Measurements from ENCODE around the gene SCIMP. TPM values are rescaled to one million over a fixed set of nuclear protein-coding genes. Genes with fewer than 3 reads are reported as not detected.
"Not testable (repeated sequence)": the region's sequence is repeated elsewhere in the genome, so short reads cannot be mapped to it uniquely, and the experiment has no call there.

Gene SCIMP
- total RNA-seq, 1 experiment from 2014 or later = 0.67 TPM

GRCh38 chr17:5191541-5192417 lies 42.9 kb downstream of the SCIMP start, which contains the start of gene ZNF594:
Gene ZNF594 (minus strand): TSS chr17:5191868. CDS start chr17:5184256, 7,612 bp downstream.
- peak within 1 kb of the TSS; percentile 83; the same call in 1 of the 2 replicates for H2AFZ ChIP-seq (ENCODE audit: low read length)
- H3K36me3 ChIP-seq (ENCODE audit: insufficient read depth, low read length) = peaks cover 33% of the 10 kb centered on the region
- peak within 1 kb of the TSS; percentile 95 for H3K4me3 ChIP-seq (ENCODE audit: low read length)

DNA sequence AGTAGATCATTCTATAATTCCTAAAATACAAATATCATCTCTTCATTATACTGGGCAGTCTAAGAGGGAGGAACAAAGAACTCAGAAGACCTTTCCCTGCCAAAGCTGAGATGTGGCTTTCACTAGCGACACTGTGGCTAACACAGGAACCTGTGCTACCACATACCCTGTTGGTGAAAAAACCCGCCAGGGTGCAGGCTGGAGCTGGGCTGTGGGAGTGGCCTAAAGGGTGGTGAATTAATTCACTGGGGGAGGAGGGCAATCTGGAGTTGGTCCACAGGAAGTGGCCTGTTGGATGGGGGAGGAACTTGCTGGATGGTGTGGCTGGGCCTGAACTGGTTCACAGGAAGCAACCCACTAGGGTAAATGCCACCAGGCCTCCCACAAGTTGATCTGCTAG lies 50.4 kb downstream of the SCIMP start:
- Histone ChIP-seq H3K27me3 (ENCODE audit: low read length) (no peaks in the 10 kb centered on the region), H3K4me1 (ENCODE audit: low read length) (no peaks in the 10 kb centered on the region), H3K9me3 (ENCODE audit: low read length) (peaks cover 58% of the 10 kb centered on the region), H3K9ac (ENCODE audit: low read length) (no peak overlapping the region), H4K20me1 (ENCODE audit: insufficient read depth, low read depth, low read length) (no peaks in the 10 kb centered on the region), H2AFZ (ENCODE audit: low read length) (no peak overlapping the region), H3K9me2 (replicated peaks; ENCODE audit: insufficient read depth, low read length) (no peaks in the 10 kb centered on the region), H3K4me3 (ENCODE audit: low read length) (no peak overlapping the region), H3K36me3 (ENCODE audit: insufficient read depth, low read length) (peaks cover 37% of the 10 kb centered on the region), H3K79me2 (ENCODE audit: low read length) (0 out of 2 replicates have a peak, but pooled peaks cover under 1% of the 10 kb centered on the region), H3K4me2 (ENCODE audit: low read depth, low read length, poor library complexity, severe bottlenecking) (no peak overlapping the region), H3K27ac (ENCODE audit: low read length) (no peak overlapping the region)
- DNase-seq = no peak

More at GRCh38 chr17:5191541-5192417, 42.9 kb downstream of the SCIMP start, which contains the start of gene ZNF594:
- H3K27ac ChIP-seq (ENCODE audit: low read length) = peak within 1 kb of the TSS; percentile 40; the same call in 1 of the 2 replicates
- peaks cover 13% of the 10 kb centered on the region for H3K4me1 ChIP-seq (ENCODE audit: low read length)
- H3K4me2 ChIP-seq (ENCODE audit: low read depth, low read length, poor library complexity, severe bottlenecking) = peak within 1 kb of the TSS; percentile 92
- H3K79me2 ChIP-seq (ENCODE audit: low read length) = peaks cover 17% of the 10 kb centered on the region
- H3K9me2 ChIP-seq (replicated peaks; ENCODE audit: insufficient read depth, low read length) = no peaks in the 10 kb centered on the region
- peaks cover 12% of the 10 kb centered on the region for H3K9me3 ChIP-seq (ENCODE audit: low read length)
- peak; percentile 99 for DNase-seq
- no peaks in the 10 kb centered on the region for H3K27me3 ChIP-seq (ENCODE audit: low read length)
- H3K9ac ChIP-seq (ENCODE audit: low read length) = peak within 1 kb of the TSS; percentile 77
- H4K20me1 ChIP-seq (ENCODE audit: insufficient read depth, low read depth, low read length) = no peaks in the 10 kb centered on the region

DNA sequence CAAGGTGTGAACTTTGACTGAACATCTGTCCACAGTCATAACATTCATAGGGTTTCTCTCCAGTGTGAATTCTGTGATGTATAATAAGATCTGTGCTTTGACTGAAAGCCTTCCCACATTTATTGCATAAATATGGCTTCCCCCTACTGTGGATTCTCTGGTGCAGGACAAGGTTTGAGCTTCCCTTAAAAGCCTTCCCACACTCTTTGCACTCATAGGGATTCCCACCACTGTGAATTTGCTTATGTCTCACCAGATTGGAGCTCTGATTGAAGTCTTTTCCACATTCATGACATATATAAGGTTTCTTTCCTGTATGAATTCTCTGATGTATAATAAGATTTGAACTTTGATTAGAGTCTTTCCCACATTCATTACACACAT lies 51.3 kb downstream of the SCIMP start:
- Histone ChIP-seq H3K9me3 (ENCODE audit: low read length) (peaks cover 62% of the 10 kb centered on the region), H3K36me3 (ENCODE audit: insufficient read depth, low read length) (peaks cover 32% of the 10 kb centered on the region), H3K27me3 (ENCODE audit: low read length) (no peaks in the 10 kb centered on the region), H3K4me3 (ENCODE audit: low read length) (no peak overlapping the region), H2AFZ (ENCODE audit: low read length) (no peak overlapping the region), H3K79me2 (ENCODE audit: low read length) (no peaks in the 10 kb centered on the region), H4K20me1 (ENCODE audit: insufficient read depth, low read depth, low read length) (no peaks in the 10 kb centered on the region), H3K9ac (ENCODE audit: low read length) (no peak overlapping the region), H3K4me2 (ENCODE audit: low read depth, low read length, poor library complexity, severe bottlenecking) (no peak overlapping the region), H3K9me2 (replicated peaks; ENCODE audit: insufficient read depth, low read length) (no peaks in the 10 kb centered on the region), H3K4me1 (ENCODE audit: low read length) (no peaks in the 10 kb centered on the region), H3K27ac (ENCODE audit: low read length) (no peak overlapping the region)
- DNase-seq = no peak

- Histone ChIP-seq H3K27ac (ENCODE audit: low read length) (no peak overlapping the region), H3K4me3 (ENCODE audit: low read length) (no peak overlapping the region), H4K20me1 (ENCODE audit: insufficient read depth, low read depth, low read length) (no peaks in the 10 kb centered on the region), H3K79me2 (ENCODE audit: low read length) (no peaks in the 10 kb centered on the region), H3K4me1 (ENCODE audit: low read length) (no peaks in the 10 kb centered on the region), H3K27me3 (ENCODE audit: low read length) (no peaks in the 10 kb centered on the region), H3K36me3 (ENCODE audit: insufficient read depth, low read length) (peaks cover 26% of the 10 kb centered on the region), H3K9ac (ENCODE audit: low read length) (no peak overlapping the region), H3K9me2 (replicated peaks; ENCODE audit: insufficient read depth, low read length) (no peaks in the 10 kb centered on the region), H2AFZ (ENCODE audit: low read length) (no peak overlapping the region), H3K9me3 (ENCODE audit: low read length) (peaks cover 66% of the 10 kb centered on the region), H3K4me2 (ENCODE audit: low read depth, low read length, poor library complexity, severe bottlenecking) (no peak overlapping the region)
- DNase-seq = no peak
Measured at GRCh38 chr17:5182597-5183409, 51.9 kb downstream of the SCIMP start.

DNA sequence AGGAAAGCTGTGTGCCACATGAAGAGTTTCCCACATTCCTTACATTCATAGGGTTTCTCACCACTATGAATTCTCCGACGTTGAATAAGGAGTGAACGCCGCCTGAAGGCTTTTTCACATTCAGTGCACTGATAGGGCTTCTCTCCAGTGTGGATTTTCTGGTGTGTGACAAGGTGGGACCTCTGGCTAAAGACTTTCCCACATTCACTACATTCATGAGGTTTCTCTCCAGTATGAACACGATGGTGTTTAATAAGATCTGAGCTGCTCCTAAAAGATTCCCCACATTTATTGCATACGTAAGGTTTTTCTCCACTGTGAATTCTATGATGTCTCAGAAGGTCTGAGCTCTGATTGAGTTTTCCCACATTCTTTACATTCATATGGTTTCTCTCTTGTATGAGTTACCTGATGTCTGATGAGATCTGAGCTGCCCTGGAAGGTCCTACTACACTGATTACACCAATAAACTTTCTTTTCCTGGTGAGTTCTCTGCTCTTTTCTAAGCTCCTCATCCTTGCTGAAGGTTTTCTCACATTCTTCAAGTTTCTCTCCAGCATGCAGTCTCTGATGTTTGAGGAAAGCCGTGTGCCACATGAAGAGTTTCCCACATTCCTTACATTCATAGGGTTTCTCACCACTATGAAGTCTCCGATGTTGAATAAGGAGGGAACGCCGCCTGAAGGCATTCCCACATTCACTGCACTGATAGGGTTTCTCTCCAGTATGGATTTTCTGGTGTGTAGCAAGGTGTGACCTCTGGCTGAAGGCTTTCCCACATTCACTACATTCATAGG lies 53.0 kb downstream of the SCIMP start:
- Histone ChIP-seq H3K9me3 (ENCODE audit: low read length) (peaks cover 64% of the 10 kb centered on the region), H2AFZ (ENCODE audit: low read length) (no peak overlapping the region), H4K20me1 (ENCODE audit: insufficient read depth, low read depth, low read length) (no peaks in the 10 kb centered on the region), H3K36me3 (ENCODE audit: insufficient read depth, low read length) (peaks cover 20% of the 10 kb centered on the region), H3K27me3 (ENCODE audit: low read length) (no peaks in the 10 kb centered on the region), H3K9ac (ENCODE audit: low read length) (no peak overlapping the region), H3K4me2 (ENCODE audit: low read depth, low read length, poor library complexity, severe bottlenecking) (no peak overlapping the region), H3K4me3 (ENCODE audit: low read length) (no peak overlapping the region), H3K79me2 (ENCODE audit: low read length) (no peaks in the 10 kb centered on the region), H3K27ac (ENCODE audit: low read length) (no peak overlapping the region), H3K4me1 (ENCODE audit: low read length) (no peaks in the 10 kb centered on the region), H3K9me2 (replicated peaks; ENCODE audit: insufficient read depth, low read length) (no peaks in the 10 kb centered on the region)
- peak; percentile 52 for DNase-seq

DNA sequence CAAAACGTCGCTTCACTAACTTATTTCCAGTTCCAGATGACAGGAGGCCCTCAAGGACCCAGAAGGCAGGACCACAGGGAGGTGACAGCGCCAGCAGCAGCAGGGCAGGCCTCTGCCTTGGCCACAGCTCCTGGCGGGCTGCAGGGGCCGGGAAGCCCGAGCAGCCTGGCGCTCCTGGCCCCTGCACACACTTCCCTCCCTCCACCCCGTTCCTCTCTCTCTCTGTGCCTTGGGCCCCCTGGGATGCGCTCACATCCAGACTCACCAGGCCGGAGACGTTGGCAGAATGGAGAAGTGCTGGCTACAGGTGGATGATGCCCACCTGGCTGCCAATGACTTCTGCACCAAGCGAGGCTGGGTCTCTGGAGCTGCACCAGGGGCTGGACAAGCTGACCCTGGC lies 55.7 kb downstream of the SCIMP start:
- H3K36me3 ChIP-seq (ENCODE audit: insufficient read depth, low read length) = peaks cover 16% of the 10 kb centered on the region
- H3K9me3 ChIP-seq (ENCODE audit: low read length) = peaks cover 46% of the 10 kb centered on the region
- H3K79me2 ChIP-seq (ENCODE audit: low read length) = no peaks in the 10 kb centered on the region

GRCh38 chr17:5175027-5175426 lies 59.6 kb downstream of the SCIMP start:
- H3K4me1 ChIP-seq (ENCODE audit: low read length); DNase-seq: not testable (repeated sequence)
- H3K9me3 ChIP-seq (ENCODE audit: low read length) = peaks cover 11% of the 10 kb centered on the region; the same call in 1 of the 2 replicates

More for the DNA sequence above, 55.7 kb downstream of the SCIMP start:
- Histone ChIP-seq H3K4me3 (ENCODE audit: low read length) (no peak overlapping the region), H3K9ac (ENCODE audit: low read length) (no peak overlapping the region), H3K27ac (ENCODE audit: low read length) (no peak overlapping the region), H3K4me1 (ENCODE audit: low read length) (no peaks in the 10 kb centered on the region), H3K27me3 (ENCODE audit: low read length) (no peaks in the 10 kb centered on the region), H2AFZ (ENCODE audit: low read length) (no peak overlapping the region), H3K9me2 (replicated peaks; ENCODE audit: insufficient read depth, low read length) (no peaks in the 10 kb centered on the region), H4K20me1 (ENCODE audit: insufficient read depth, low read depth, low read length) (no peaks in the 10 kb centered on the region), H3K4me2 (ENCODE audit: low read depth, low read length, poor library complexity, severe bottlenecking) (no peak overlapping the region)
- DNase-seq = no peak

More at GRCh38 chr17:5175027-5175426, 59.6 kb downstream of the SCIMP start:
- not testable (repeated sequence) for H3K27ac ChIP-seq (ENCODE audit: low read length); H4K20me1 ChIP-seq (ENCODE audit: insufficient read depth, low read depth, low read length); H3K36me3 ChIP-seq (ENCODE audit: insufficient read depth, low read length); H3K9me2 ChIP-seq (replicated peaks; ENCODE audit: insufficient read depth, low read length); H3K27me3 ChIP-seq (ENCODE audit: low read length); H3K9ac ChIP-seq (ENCODE audit: low read length); H3K4me2 ChIP-seq (ENCODE audit: low read depth, low read length, poor library complexity, severe bottlenecking); H2AFZ ChIP-seq (ENCODE audit: low read length); H3K4me3 ChIP-seq (ENCODE audit: low read length); H3K79me2 ChIP-seq (ENCODE audit: low read length)

Measured in Karpas-422 (cell line).